ENCODE data around the gene NEBL.

The NEBL gene

DNA sequence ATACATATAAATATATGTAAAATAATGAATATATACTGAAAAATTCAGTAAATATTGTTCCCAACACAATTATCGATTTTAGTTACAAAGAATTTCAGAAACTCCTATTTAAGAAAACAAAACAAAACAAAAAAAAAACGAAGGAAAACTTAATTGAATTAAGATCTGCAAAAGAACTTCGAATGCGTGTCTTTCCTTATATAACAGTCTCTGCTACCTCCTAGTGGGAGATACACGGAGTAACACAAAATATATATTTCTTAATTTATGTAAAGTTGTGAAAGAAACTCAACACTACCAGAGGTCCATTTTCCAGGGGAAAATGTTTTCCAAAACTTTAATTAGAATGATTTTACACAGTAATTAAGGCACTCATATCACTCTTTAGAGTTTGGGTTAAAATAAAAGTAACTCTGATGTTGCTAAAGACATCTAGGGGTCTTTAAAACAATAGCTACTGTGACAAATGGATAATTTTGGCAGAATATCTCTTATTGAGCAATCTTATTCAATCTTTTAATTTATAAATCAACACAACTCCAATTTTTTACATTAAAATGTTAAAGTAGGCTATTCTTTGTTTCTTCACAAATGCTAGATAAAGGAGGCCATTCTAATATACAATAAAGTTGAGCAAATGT is 41.6 kb downstream of the NEBL start:
- no peak for ATAC-seq
- H3K27me3 Mint-ChIP-seq = no peaks in the 10 kb centered on the region

DNA sequence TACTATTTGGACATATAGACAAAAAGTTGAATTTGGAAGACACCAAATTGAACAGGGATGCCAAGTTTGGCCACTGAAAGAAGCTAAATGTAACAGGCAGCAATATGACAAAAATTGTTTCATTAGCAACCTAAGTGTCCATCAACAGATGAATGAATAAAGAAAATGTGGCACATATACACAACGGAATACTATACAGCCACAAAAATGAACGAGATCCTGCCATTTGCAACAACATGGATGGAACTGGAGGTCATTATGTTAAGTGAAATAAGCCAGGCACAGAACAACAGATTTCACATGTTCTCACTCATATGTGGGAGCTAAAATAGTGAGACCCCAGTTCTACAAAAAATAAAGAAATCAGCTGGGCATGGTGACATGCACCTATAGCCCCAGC is 43.8 kb downstream of the NEBL start:
- H3K4me1 Mint-ChIP-seq = no peaks in the 10 kb centered on the region
- H3K9me3 Mint-ChIP-seq = peaks cover 0 to 11% of the 10 kb centered on the region in 2 donors
- no peak overlapping the region for H3K27ac Mint-ChIP-seq
- no peak overlapping the region for H3K4me3 Mint-ChIP-seq
- no peaks in the 10 kb centered on the region for H3K27me3 Mint-ChIP-seq
- ATAC-seq = no peak
- DNase-seq = no peak

More for the DNA sequence above, 41.6 kb downstream of the NEBL start:
- no peak overlapping the region for H3K4me3 Mint-ChIP-seq
- peaks cover 0 to 11% of the 10 kb centered on the region in 2 donors for H3K9me3 Mint-ChIP-seq
- no peak for DNase-seq
- no peak overlapping the region for H3K27ac Mint-ChIP-seq
- H3K4me1 Mint-ChIP-seq = no peaks in the 10 kb centered on the region

DNA sequence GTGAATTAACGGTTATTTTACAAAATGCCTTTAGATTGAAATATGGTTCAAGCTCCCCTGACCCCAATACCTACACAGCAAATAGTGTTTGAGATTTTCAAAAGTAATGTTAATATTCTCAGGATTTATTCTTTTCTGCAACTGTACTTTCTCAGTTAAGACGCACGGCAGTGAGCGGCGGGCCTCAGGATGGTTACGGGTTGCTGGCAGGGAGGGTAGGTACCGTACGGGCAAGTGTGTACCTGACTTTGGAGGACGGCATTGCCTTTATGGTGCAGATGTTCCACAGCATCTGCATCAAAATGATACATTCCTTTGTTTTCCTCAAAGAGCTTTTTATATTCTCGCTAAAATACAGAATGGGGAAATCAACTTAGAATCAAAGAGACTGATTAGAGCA is 44.8 kb downstream of the NEBL start:
- Mint-ChIP-seq H3K27me3 (no peaks in the 10 kb centered on the region), H3K27ac (no peak overlapping the region), H3K4me1 (no peaks in the 10 kb centered on the region), H3K4me3 (no peak overlapping the region), H3K9me3 (peaks cover 0 to 11% of the 10 kb centered on the region in 2 donors)
- ATAC-seq = no peak
- no peak for DNase-seq

DNA sequence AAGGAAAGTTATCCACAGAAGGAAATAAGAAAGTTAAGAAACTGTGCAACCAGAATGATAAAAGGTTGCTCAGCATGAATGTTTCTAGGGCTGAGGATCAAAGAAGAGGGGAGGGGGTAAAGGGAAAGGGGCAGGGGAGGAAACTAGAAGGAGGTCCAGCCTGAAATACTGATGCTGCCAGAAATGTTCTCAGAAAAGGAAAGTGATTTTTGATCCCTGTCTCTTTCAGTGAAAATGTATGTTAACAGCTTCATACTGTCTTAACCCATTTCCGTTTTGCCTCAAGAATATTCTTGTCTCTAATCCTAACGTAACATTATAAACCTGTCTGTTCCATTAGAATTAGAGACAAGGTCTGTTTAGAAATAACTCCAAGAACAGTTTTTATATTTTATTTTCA is 49.6 kb downstream of the NEBL start:
- H3K9me3 Mint-ChIP-seq = peaks cover 0 to under 1% of the 10 kb centered on the region in 2 donors
- DNase-seq = no peak
- no peaks in the 10 kb centered on the region for H3K27me3 Mint-ChIP-seq
- no peak overlapping the region for H3K4me3 Mint-ChIP-seq
- H3K27ac Mint-ChIP-seq = no peak overlapping the region
- ATAC-seq = no peak
- no peaks in the 10 kb centered on the region for H3K4me1 Mint-ChIP-seq

DNA sequence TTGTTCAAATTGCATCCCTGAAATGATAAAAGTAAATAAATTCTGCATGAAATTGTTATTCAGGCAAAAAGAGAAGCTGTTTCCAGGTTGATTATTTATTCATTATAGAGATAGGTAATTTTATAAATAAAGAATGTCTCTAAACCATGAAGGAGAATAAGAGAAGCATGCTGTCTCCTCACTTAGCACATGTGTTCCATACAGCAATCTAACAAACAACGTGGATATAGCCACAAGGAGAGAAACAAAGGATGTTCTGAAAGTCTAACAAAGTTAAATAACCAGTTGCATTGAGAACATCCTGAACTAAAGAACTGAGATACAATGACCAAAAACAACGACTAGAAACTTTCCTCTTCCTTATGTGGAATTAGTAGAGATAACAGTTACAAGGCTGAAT is 50.8 kb downstream of the NEBL start:
- Mint-ChIP-seq H3K4me1 (no peaks in the 10 kb centered on the region), H3K9me3 (no peaks in the 10 kb centered on the region), H3K27ac (no peak overlapping the region), H3K27me3 (no peaks in the 10 kb centered on the region), H3K4me3 (no peak overlapping the region)
- no peak for DNase-seq
- no peak for ATAC-seq

DNA sequence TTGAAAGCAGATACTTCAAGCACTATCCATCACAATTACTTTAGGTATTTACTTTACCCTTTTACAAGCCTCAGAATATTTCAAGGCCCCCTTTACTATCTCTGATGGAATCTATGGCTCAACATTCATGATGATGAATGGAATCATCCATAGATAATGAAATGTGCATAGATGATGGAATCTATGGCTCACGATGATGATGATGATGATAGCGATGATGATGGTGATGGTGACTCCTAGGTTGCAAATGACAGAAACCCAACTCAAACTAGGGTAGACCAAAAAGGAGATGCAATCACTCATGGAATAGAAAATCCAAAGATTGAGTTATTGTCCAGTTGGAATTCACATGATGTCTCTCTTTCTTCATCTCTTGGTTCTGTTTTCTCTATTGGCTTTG is 55.7 kb downstream of the NEBL start:
- Mint-ChIP-seq H3K27ac (no peak overlapping the region), H3K9me3 (peaks cover 8 to 10% of the 10 kb centered on the region in 2 donors), H3K4me3 (no peak overlapping the region), H3K4me1 (no peaks in the 10 kb centered on the region), H3K27me3 (no peaks in the 10 kb centered on the region)
- no peak for DNase-seq
- ATAC-seq = no peak

DNA sequence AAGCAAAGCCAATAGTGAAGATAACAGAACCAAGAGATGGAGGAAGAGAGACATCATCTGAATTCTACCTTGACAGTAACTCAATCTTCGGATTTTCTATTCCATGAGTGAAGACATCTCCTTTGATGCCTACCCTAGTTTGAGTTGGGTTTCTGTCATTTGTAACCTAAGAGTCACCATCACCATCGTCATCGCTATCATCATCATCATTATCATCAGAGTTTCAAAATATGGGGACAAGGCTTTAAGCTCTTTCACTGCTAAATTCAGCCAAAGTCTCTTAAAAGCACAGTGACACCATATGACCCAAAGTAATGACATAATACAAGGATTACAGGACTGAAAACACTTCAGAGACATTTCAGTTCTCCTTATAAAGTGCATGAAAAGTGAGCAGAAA is 57.2 kb downstream of the NEBL start:
- no peak for ATAC-seq
- Mint-ChIP-seq H3K4me1 (no peaks in the 10 kb centered on the region), H3K9me3 (peaks cover 8 to 13% of the 10 kb centered on the region in 2 donors), H3K27ac (no peak overlapping the region), H3K4me3 (no peak overlapping the region), H3K27me3 (no peaks in the 10 kb centered on the region)
- no peak for DNase-seq

DNA sequence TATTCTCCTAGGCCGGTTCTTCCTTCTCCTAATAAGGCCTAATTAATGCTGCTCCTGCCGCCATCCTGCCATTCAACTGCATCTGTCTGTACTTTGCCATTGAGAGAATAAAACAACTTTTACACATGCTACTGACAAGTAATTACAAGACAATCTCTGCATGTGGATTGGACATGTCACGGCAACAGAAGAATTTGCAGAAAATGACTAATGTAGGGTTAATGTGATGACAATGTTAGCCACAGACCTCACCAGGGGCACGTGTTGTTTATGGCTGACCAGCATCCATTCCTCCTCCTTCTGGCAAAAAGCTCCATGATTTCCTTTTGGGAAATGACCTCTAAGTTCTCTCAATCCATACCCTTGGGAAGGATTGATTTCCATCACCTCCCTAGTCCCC is 58.0 kb downstream of the NEBL start:
- H3K9me3 Mint-ChIP-seq = peaks cover 8 to 13% of the 10 kb centered on the region in 2 donors
- ATAC-seq (no peak), DNase-seq (no peak)
- H3K27me3 Mint-ChIP-seq = no peaks in the 10 kb centered on the region
- H3K4me1 Mint-ChIP-seq = no peaks in the 10 kb centered on the region
- no peak overlapping the region for H3K27ac Mint-ChIP-seq
- no peak overlapping the region for H3K4me3 Mint-ChIP-seq

DNA sequence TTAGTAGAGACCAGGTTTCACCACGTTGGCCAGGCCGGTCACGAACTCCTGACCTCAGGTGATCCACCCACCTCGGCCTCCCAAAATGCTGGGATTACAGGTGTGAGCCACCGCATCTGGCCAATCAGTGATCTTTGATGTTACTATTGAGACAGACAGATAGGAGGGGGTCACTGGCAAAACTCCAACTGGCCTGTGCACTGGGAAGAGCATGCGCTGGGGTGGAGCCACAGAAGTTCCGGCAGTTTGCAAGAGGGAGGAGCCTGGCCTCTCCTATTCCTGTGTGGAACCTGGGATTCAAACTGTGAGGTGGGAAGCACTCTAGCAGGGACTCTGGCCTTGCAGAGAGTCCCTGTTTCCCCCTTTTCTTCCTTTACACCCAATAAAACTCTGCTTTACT is 60.7 kb downstream of the NEBL start:
- no peak overlapping the region for H3K27ac Mint-ChIP-seq
- H3K9me3 Mint-ChIP-seq = peaks cover 8 to 13% of the 10 kb centered on the region in 2 donors
- H3K4me3 Mint-ChIP-seq = no peak overlapping the region
- H3K27me3 Mint-ChIP-seq = no peaks in the 10 kb centered on the region
- DNase-seq (no peak), ATAC-seq (no peak)
- no peaks in the 10 kb centered on the region for H3K4me1 Mint-ChIP-seq

DNA sequence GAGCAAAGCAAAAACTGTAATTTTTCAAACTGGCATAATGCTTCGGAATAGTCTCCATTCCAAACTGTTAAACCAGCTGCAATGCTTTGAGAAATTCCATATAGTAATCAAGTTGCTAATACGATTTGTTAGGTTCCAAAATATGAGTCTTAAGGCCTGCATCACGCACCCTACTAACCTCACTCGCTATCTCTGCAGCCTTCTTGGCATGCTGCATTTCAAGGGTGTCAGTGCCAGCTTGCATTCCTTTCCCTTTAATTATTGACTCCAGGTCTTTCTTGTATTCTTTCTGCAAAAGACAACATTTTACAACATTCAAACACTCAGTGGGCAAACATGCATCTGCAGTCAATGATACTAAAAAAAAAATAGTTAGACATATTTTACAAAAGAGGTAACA is 61.8 kb downstream of the NEBL start:
- Mint-ChIP-seq H3K27me3 (no peaks in the 10 kb centered on the region), H3K4me3 (no peak overlapping the region), H3K27ac (peak overlapping the region in 1 of 2 donors; percentile 52), H3K4me1 (no peaks in the 10 kb centered on the region), H3K9me3 (peaks cover 8 to 13% of the 10 kb centered on the region in 2 donors)
- no peak for DNase-seq
- no peak for ATAC-seq

DNA sequence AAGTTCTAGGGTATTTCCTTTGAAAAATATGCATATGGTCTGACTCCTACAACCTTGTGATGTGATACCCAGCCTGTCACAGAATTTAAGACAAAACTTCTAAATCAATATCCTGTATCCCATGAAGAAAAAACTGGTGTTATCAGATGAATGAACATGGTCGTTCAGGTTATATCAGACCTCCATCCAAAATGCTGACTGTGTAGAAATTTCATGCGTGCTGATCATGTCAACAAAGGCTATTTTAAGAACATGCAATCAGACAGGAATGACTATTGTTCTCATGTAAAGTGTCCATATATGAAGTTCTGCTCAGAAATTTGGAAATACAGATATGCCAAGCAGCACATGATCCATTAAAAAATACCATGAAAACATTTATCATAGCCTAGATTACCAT is 62.3 kb downstream of the NEBL start:
- H3K27me3 Mint-ChIP-seq = no peaks in the 10 kb centered on the region
- peaks cover 8 to 13% of the 10 kb centered on the region in 2 donors for H3K9me3 Mint-ChIP-seq
- DNase-seq = no peak
- no peaks in the 10 kb centered on the region for H3K4me1 Mint-ChIP-seq
- no peak overlapping the region for H3K27ac Mint-ChIP-seq
- H3K4me3 Mint-ChIP-seq = no peak overlapping the region
- no peak for ATAC-seq

DNA sequence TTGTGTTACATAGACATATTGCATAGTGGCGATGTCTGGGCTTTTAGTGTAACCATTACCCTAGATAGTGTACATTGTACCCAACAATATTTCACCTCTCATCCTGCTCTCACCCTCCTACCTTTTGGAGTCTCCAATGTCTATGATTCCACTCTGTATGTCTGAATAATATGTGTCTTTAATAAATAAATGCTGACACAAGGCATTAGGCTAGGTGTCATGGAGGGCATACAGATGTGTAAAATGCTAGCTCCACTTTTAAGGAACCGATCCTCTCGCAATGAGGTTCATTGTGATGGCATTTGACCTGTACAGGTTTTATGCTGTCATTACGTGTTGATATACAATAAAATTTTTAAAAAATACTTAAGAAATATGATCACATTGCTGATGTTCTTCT is 74.3 kb downstream of the NEBL start:
- H3K27ac Mint-ChIP-seq = no peak overlapping the region
- H3K27me3 Mint-ChIP-seq = no peaks in the 10 kb centered on the region
- H3K9me3 Mint-ChIP-seq = peaks cover 0 to 4% of the 10 kb centered on the region in 2 donors
- DNase-seq (no peak), ATAC-seq (no peak)
- no peak overlapping the region for H3K4me3 Mint-ChIP-seq
- H3K4me1 Mint-ChIP-seq = no peaks in the 10 kb centered on the region

DNA sequence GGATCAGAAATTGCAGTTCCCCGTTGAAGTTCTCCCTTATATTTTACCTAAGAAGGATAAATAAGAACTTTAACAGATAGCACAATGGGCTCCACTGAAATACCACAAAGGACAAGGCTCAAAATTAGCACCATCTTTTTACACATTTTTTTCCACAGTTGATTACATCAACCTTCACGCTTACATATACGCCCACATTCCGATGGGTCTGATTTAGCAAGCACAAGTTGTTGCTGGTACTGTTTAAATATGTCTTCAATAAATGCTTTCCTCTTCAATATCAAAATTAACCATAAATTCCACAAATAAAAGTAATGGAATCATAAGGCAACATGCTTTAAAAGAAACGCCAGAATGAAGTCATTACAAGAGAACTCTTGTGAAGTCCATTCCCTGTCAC is 79.5 kb downstream of the NEBL start:
- H3K27me3 Mint-ChIP-seq = no peaks in the 10 kb centered on the region
- no peak for ATAC-seq
- no peak for DNase-seq
- no peak overlapping the region for H3K27ac Mint-ChIP-seq
- H3K4me3 Mint-ChIP-seq = no peak overlapping the region
- H3K9me3 Mint-ChIP-seq = peaks cover 0 to 4% of the 10 kb centered on the region in 2 donors
- H3K4me1 Mint-ChIP-seq = no peaks in the 10 kb centered on the region

DNA sequence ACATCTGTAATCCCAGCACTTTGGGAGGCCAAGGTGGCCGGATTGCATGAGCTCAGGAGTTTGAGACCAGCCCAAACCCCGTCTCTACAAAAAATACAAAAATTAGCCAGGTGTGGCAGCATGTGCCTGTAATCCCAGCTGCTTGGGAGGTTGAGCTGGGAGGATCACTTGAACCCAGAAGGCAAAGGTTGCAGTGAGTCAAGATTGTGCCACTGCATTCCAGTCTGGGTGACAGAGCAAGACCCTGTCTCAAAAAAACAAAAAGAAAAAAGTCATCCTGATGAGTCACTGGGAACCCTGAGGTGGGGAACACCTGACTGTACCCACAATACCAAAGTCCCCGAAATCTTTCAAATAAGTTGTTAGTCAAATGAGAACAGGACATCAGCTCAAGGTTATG is 80.0 kb downstream of the NEBL start:
- Mint-ChIP-seq H3K4me3 (no peak overlapping the region), H3K27ac (no peak overlapping the region), H3K4me1 (no peaks in the 10 kb centered on the region), H3K27me3 (no peaks in the 10 kb centered on the region), H3K9me3 (peaks cover 0 to 4% of the 10 kb centered on the region in 2 donors)
- DNase-seq = no peak
- ATAC-seq = no peak

DNA sequence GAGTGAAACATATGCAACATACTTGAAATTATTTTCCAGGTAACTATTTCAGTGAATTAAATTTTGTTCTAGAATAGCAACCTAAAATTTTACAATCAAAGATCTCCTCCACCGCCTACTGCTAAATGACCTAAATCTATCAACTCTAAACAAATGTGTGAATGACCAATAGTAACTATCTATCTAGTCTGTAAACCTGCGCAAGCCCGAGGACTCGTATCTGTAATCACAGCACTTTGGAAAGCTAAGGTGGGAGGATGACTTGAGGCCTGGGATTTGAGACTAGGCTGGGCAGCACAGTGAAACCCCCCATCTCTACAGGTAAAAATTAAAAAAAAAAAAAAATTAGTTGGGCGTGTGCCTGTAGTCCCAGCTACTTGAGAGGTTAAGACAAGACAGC is 83.0 kb downstream of the NEBL start:
- H3K4me1 Mint-ChIP-seq = no peaks in the 10 kb centered on the region
- no peak overlapping the region for H3K4me3 Mint-ChIP-seq
- no peak for ATAC-seq
- no peaks in the 10 kb centered on the region for H3K9me3 Mint-ChIP-seq
- H3K27me3 Mint-ChIP-seq = no peaks in the 10 kb centered on the region
- H3K27ac Mint-ChIP-seq = no peak overlapping the region
- no peak for DNase-seq

DNA sequence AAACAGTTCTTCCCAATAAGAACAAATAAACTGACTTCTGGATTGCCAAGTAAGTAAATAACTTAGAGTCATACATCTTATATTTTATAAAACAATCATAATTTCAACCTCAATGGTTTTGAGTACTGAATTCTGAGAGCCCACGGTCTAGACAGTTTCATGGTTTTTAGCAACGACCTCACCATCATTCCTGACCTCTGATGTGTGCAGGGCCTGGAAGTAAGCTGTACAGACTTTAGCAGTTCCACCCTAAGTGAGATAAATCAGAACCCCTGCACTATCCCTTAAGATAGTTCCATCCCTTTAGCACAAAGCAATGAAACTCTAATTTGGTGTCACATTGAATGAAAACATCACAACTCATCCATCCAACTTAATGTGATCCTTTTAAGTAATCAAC is 86.0 kb downstream of the NEBL start:
- H3K27ac Mint-ChIP-seq = no peak overlapping the region
- no peaks in the 10 kb centered on the region for H3K9me3 Mint-ChIP-seq
- no peaks in the 10 kb centered on the region for H3K27me3 Mint-ChIP-seq
- ATAC-seq (no peak), DNase-seq (no peak)
- H3K4me1 Mint-ChIP-seq = no peaks in the 10 kb centered on the region
- H3K4me3 Mint-ChIP-seq = no peak overlapping the region

DNA sequence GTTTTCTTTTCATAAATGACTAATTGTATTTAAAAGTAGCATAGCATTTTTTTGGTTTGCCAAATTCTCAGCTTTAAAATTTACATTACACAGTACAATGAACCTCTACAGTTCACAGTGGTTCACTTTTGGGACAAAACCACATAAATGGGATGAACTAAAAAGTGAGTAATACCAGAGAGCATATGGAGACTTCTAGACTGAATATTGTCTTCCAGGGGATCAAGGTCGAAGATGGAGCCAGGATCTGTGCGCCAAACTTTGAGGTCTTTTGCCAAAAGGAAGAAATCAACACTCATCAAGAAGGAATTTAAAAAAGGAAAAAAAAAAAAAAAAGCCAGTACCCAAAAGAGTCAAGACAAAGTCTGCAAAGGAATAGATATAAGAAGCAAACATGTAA is 87.5 kb downstream of the NEBL start:
- H3K27me3 Mint-ChIP-seq = no peaks in the 10 kb centered on the region
- H3K27ac Mint-ChIP-seq = no peak overlapping the region
- no peak for ATAC-seq
- no peak overlapping the region for H3K4me3 Mint-ChIP-seq
- H3K4me1 Mint-ChIP-seq = no peaks in the 10 kb centered on the region
- H3K9me3 Mint-ChIP-seq = no peaks in the 10 kb centered on the region
- DNase-seq = no peak
